GM13977 (cell line): Measurements from ENCODE around the gene CLTC.

Experiments used
- DNase-seq: peaks from one replicate; pipeline ENCODE4 v3.0.0; 2012; ENCODE audit warnings: low spot score
- in situ Hi-C: fragments of 300-500 bp; cut with MboI; formaldehyde crosslinking; loops from one replicate; pipeline ENCODE4 v1.12.0; 2022; ENCODE audit warnings: low sequenced_read_pairs, low pct_unique_long_range_greater_than_20kb, mixed read lengths, inconsistent platforms; ENCODE audit not compliant: unreplicated experiment
- TF ChIP-seq, protein P1 (sequence below): IDR thresholded peaks from 2 replicates; pipeline ENCODE4 v1.5.1; 2012; ENCODE audit warnings: mild to moderate bottlenecking, control low read depth; ENCODE audit not compliant: insufficient read depth; ENCODE audit errors: extremely low read depth, missing control alignments

CLTC gene

DNA sequence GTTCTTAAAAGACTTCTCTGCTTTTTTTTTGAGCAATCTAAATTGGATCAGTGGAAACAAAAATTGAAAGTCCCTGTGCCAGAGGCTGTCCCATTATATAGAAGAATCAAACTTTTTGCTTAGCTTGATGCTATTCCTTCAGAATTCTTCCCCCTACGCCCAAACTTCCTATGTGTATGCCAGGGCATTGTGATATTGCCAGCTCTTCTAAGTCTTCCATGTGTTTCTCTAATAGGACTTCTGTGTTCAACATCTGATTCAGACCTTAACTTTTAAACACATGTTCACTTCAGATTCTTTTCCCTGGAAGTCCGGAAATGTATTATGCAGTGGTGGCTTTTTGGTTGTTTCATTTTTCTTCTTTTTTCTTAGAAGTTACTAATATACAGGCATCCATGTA is 68.8 kb downstream of the CLTC start:
- DNase-seq, result no peak
- in situ Hi-C loops, result no loop called here
- TF ChIP-seq, protein P1, sequence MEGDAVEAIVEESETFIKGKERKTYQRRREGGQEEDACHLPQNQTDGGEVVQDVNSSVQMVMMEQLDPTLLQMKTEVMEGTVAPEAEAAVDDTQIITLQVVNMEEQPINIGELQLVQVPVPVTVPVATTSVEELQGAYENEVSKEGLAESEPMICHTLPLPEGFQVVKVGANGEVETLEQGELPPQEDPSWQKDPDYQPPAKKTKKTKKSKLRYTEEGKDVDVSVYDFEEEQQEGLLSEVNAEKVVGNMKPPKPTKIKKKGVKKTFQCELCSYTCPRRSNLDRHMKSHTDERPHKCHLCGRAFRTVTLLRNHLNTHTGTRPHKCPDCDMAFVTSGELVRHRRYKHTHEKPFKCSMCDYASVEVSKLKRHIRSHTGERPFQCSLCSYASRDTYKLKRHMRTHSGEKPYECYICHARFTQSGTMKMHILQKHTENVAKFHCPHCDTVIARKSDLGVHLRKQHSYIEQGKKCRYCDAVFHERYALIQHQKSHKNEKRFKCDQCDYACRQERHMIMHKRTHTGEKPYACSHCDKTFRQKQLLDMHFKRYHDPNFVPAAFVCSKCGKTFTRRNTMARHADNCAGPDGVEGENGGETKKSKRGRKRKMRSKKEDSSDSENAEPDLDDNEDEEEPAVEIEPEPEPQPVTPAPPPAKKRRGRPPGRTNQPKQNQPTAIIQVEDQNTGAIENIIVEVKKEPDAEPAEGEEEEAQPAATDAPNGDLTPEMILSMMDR, result no peak

DNA sequence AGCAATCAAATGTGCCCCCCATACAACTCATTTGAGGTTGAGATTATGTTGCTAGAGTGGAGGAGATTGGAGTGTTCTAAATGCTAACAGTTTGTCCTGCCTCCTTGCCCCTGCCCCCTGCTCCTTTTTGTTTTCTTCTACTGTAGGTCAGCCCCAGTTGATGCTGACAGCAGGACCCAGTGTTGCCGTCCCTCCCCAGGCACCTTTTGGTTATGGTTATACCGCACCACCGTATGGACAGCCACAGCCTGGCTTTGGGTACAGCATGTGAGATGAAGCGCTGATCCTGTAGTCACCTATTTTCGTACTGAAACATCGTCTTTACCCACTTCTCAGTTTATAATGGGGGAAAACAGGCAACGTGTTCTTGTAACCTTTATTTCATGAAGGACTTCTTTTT is 73.9 kb downstream of the CLTC start:
- in situ Hi-C loops, result no loop called here
- DNase-seq, result no peak
- TF ChIP-seq, protein P1, result no peak

DNA sequence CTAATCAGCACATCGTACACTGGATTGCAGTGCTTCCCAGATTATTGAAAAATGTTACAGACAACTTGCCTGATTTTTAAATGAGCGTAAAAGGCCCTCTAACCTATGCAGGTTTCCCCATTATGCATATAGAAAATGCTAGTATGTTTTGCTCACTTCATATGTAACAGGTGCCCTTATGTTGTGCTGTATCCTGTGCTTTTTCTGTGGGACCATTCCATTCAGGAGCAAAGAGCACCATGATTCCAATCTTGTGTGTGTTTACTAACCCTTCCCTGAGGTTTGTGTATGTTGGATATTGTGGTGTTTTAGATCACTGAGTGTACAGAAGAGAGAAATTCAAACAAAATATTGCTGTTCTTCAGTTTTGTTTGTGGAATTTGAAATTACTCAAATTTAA is 74.6 kb downstream of the CLTC start:
- TF ChIP-seq, protein P1, result no peak
- in situ Hi-C loops, result no loop called here
- DNase-seq, result no peak

DNA sequence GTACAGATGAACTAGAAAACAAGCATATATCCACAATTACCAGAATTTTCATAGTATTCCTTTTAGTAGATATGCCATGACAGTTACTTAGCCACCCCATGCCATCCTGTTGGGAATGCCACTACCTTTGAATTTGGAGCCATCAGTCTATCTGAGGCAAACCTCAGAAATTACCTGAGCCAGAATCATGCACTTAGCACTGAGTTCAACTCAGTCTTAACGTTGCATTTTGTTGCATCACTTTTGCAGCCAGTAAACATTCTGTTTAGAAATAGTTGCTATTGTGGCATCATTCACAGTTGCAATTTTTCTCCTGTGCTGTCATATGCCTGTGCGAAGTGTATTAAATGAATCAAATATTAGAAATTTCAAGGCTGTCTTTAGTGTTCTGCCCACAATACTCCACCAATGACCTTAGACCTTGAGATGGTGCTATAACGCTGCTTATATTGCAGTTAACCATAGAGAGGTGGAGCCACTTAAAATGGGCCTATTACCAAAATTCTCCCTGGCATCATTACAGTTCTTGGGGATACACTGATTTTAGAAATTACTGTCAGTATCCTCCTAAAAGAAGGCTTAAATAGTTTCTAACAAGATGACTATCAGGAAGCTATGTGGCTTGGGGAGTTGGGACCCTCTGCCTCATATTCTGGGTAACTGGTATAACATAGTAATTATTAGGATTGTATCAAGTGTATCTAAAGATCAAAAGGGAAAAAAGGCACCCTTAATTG is 76.4 kb downstream of the CLTC start:
- TF ChIP-seq, protein P1, result no peak
- no peak for DNase-seq
- in situ Hi-C loops, result no loop called here

DNA sequence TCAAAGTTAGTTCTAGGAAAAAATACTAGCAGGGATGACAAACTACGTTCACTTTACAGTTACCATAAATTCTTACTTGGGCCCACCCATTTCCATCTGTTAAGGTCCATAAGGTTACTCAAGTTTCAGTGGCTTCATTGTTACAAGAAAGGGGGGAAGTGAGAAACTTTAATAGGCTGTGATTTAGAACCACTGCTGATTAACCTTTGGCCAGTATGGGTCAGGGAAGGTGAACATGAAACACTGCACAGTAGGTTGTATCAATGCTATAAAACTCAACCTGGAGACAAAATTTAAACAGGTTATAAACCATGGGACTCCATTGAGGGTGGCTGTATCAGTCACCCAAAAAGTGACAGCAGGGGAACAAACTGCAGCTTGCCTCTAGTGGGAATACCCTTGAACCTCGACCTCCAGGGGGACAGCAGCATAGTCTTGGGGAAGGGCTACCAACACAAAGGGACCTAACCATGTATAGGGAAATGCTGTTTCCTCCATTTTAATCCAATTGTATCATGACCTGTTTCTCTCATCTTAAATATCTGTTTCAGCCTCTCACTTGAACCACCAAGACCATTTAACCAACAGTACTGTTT is 77.1 kb downstream of the CLTC start:
- TF ChIP-seq, protein P1, result no peak
- in situ Hi-C loops, result no loop called here
- peak; percentile 11 for DNase-seq

DNA sequence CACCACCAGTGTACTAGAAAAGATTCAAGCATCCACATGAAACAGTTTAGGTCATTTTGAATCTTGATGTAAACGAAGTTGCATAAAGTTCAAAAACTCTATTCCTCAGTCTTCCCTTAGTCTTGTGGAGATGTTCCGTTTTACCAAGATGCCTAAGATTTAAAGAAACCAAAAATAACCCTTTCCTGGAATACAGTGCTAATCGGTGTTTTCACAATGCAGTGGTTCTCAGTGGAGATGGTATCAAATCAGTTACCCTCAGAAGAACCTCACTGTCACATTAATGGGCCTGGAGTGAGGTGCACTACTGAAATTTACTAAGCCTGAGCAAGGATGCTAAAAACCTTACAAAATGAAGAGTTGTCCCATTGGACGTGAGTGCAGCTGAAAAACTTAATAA is 78.4 kb downstream of the CLTC start:
- no peak for DNase-seq
- TF ChIP-seq, protein P1, result no peak
- in situ Hi-C loops, result no loop called here
